SK-N-SH (cell line): ENCODE results near the gene NDUFA3. TPM values are rescaled to one million over a fixed set of nuclear protein-coding genes. Genes with fewer than 3 reads are reported as not detected.

ENCODE experiments used
- CTCF ChIA-PET: fragments of 300-600, 350-600 bp; formaldehyde crosslinking; extraction: SDS; loops from one replicate; lab custom pipeline; 2021; lab: Yijun Ruan, JAX
- POLR2A ChIA-PET: fragments of 350-600 bp; sonication (Branson Sonifier 250); formaldehyde crosslinking; extraction: SDS; loops from one replicate; lab custom pipeline; 2020; ENCODE audit warnings: antibody characterized with exemption, inconsistent platforms; lab: Yijun Ruan, JAX
- DNase-seq: peaks from one replicate; pipeline ENCODE4 v3.0.0; 2012
- H2AFZ ChIP-seq: fragments of 200-600 bp; sonication (generic); 2 replicates; pipeline ENCODE4 v1.8.1; 2016; ENCODE audit warnings: antibody characterized with exemption, mild to moderate bottlenecking, low read depth
- H3F3A ChIP-seq: fragments of 200-600 bp; sonication (generic); replicated peaks from 2 replicates; pipeline ENCODE3; 2016; ENCODE audit warnings: antibody characterized with exemption, mild to moderate bottlenecking; ENCODE audit not compliant: insufficient read depth
- H3K27ac ChIP-seq, 2 experiments: fragments of 200-500 bp in 1 of 2; fragments of 200-600 bp in 1 of 2; sonication (Bioruptor generic) in 1 of 2; sonication (generic), shearing (Covaris generic) in 1 of 2; 2 replicates each; pipeline versions ENCODE4 v1.5.1 to v1.6.1; 2014 to 2016; ENCODE audit warnings: low read depth in 2 of 2, inconsistent platforms in 1 of 2, low read length in 1 of 2, mild to moderate bottlenecking in 1 of 2, mixed read lengths in 1 of 2
- H3K27me3 ChIP-seq: fragments of 200-600 bp; sonication (generic), shearing (Covaris generic); 2 replicates; pipeline ENCODE4 v1.6.1; 2016; ENCODE audit warnings: mixed run types; ENCODE audit not compliant: insufficient read depth
- H3K36me3 ChIP-seq, 2 experiments: fragments of 200-500 bp in 1 of 2; fragments of 200-600 bp in 1 of 2; sonication (Bioruptor generic) in 1 of 2; sonication (generic) in 1 of 2; replicated peaks in 1 of 2; 2 replicates each; pipeline versions ENCODE3 to v1.5.1; 2014 to 2016; ENCODE audit warnings: low read length in 1 of 2, mild to moderate bottlenecking in 1 of 2; ENCODE audit not compliant: insufficient read depth in 2 of 2, control insufficient read depth in 1 of 2
- H3K4me1 ChIP-seq, 2 experiments: fragments of 200-500 bp in 1 of 2; fragments of 200-600 bp in 1 of 2; sonication (Bioruptor generic) in 1 of 2; sonication (generic), shearing (Covaris generic) in 1 of 2; 2 replicates each; pipeline versions ENCODE4 v1.5.1 to v1.6.1; 2014 to 2016; ENCODE audit warnings: low read depth in 1 of 2, low read length in 1 of 2, mixed run types in 1 of 2; ENCODE audit not compliant: insufficient read depth in 2 of 2, control insufficient read depth in 1 of 2
- H3K4me2 ChIP-seq: fragments of 200-600 bp; sonication (generic), shearing (Covaris generic); 2 replicates; pipeline ENCODE4 v1.6.1; 2017; ENCODE audit warnings: mixed run types
- H3K4me3 ChIP-seq, 2 experiments: fragments of 200-500 bp in 1 of 2; fragments of 200-600 bp in 1 of 2; sonication (Bioruptor generic) in 1 of 2; sonication (generic), shearing (Covaris generic) in 1 of 2; 2 replicates each; pipeline versions ENCODE4 v1.5.1 to v1.8.1; 2014 to 2016; ENCODE audit warnings: low read depth in 2 of 2, inconsistent platforms in 1 of 2, low read length in 1 of 2, mild to moderate bottlenecking in 1 of 2, mixed read lengths in 1 of 2, moderate library complexity in 1 of 2
- H3K79me2 ChIP-seq: fragments of 200-600 bp; sonication (generic); 2 replicates; pipeline ENCODE4 v1.8.1; 2017; ENCODE audit warnings: mild to moderate bottlenecking; ENCODE audit not compliant: insufficient read depth
- H3K9ac ChIP-seq: fragments of 200-600 bp; sonication (generic); 2 replicates; pipeline ENCODE4 v1.6.1; 2017; ENCODE audit warnings: mixed run types
- H3K9me2 ChIP-seq: fragments of 200-600 bp; sonication (generic); 2 replicates; pipeline ENCODE4 v1.6.1; 2017; ENCODE audit warnings: mixed run types
- H3K9me3 ChIP-seq: fragments of 200-600 bp; sonication (generic); 2 replicates; pipeline ENCODE4 v1.6.1; 2017; ENCODE audit warnings: mixed run types, mild to moderate bottlenecking, moderate library complexity
- H4K20me1 ChIP-seq: fragments of 200-600 bp; sonication (generic); 2 replicates; pipeline ENCODE4 v1.6.1; 2017; ENCODE audit warnings: mild to moderate bottlenecking, mixed run types; ENCODE audit not compliant: insufficient read depth
- CHD2 ChIP-seq: fragments of 150-350 bp; IDR thresholded peaks from 2 replicates; pipeline ENCODE4 v1.6.1; 2018; ENCODE audit warnings: low read length; ENCODE audit not compliant: partially characterized antibody
- EP300 ChIP-seq, 2 experiments: IDR thresholded peaks; 2 replicates each; pipeline versions ENCODE4 v1.4.0 to v1.6.1; 2012; ENCODE audit warnings: borderline replicate concordance in 1 of 2, low read depth in 1 of 2, low read length in 1 of 2
- FOSL2 ChIP-seq: IDR thresholded peaks from 2 replicates; pipeline ENCODE4 v1.4.0; 2012; ENCODE audit warnings: low read depth, mild to moderate bottlenecking, moderate library complexity, borderline replicate concordance
- GATA2 ChIP-seq: sonication (generic); formaldehyde crosslinking; IDR thresholded peaks from 2 replicates; pipeline ENCODE4 v1.5.0; 2020; ENCODE audit warnings: mild to moderate bottlenecking, missing genetic modification reagents
- IRF3 ChIP-seq: fragments of 150-350 bp; IDR thresholded peaks from 2 replicates; pipeline ENCODE4 v1.6.1; 2016; ENCODE audit warnings: mild to moderate bottlenecking, low read depth, low read length
- MEF2A ChIP-seq: IDR thresholded peaks from 2 replicates; pipeline ENCODE4 v1.4.0; 2012; ENCODE audit warnings: low read depth, borderline replicate concordance
- NFIC ChIP-seq: IDR thresholded peaks from 2 replicates; pipeline ENCODE4 v1.4.0; 2012; ENCODE audit warnings: borderline replicate concordance
- PBX3 ChIP-seq: IDR thresholded peaks from 2 replicates; pipeline ENCODE4; 2012
- RXRA ChIP-seq: IDR thresholded peaks from 2 replicates; pipeline ENCODE4 v1.4.0; 2012; ENCODE audit warnings: low read depth, mild to moderate bottlenecking, borderline replicate concordance
- TEAD4 ChIP-seq: IDR thresholded peaks from 2 replicates; pipeline ENCODE4 v1.4.0; 2012; ENCODE audit warnings: mild to moderate bottlenecking, borderline replicate concordance; ENCODE audit not compliant: insufficient read depth
- USF1 ChIP-seq: IDR thresholded peaks from 2 replicates; pipeline ENCODE4 v1.4.0; 2012; ENCODE audit warnings: low read depth, borderline replicate concordance
- USF2 ChIP-seq: fragments of 150-350 bp; IDR thresholded peaks from 2 replicates; pipeline ENCODE4 v1.6.1; 2017; ENCODE audit warnings: antibody characterized with exemption, low read length, low read depth, borderline replicate concordance
- WGBS: methylation state at CpG from one replicate; pipeline ENCODE4 v1.1.6; 2017; ENCODE audit warnings: low lambda C conversion rate; 5-methylcytosine and 5-hydroxymethylcytosine counted together
- polyA plus RNA-seq, 3 experiments: library from polyadenylated mRNA; depleted of rRNA; stranded (reverse); fragments of >200 nt; gene quantifications; 2 replicates each; pipeline ENCODE4 v1.2.3, GENCODE V29; 2012

Gene NDUFA3
- polyA plus RNA-seq, 1 of the 3 experiments (the other 2 are of a cell fraction): 87.0 TPM

GRCh38 chr19:54073829-54074228, 28.8 kb upstream of the NDUFA3 start:
- Histone ChIP-seq H3K4me1 (no peaks in the 10 kb centered on the region), H3K79me2 (no peaks in the 10 kb centered on the region), H3K9ac (no peak overlapping the region), H3F3A (no peaks in the 10 kb centered on the region), H3K27ac (no peak overlapping the region), H3K4me2 (no peak overlapping the region), H3K9me3 (no peaks in the 10 kb centered on the region), H3K4me3 (no peak overlapping the region), H4K20me1 (no peaks in the 10 kb centered on the region), H2AFZ (no peak overlapping the region), H3K9me2 (no peaks in the 10 kb centered on the region), H3K36me3 (no peaks in the 10 kb centered on the region), H3K27me3 (peaks cover 66% of the 10 kb centered on the region; the same call in 1 of the 2 replicates)
- no peak for DNase-seq
- ChIA-PET CTCF (no interaction called here), POLR2A (no interaction called here)
- TF ChIP-seq USF1: no peak
- no peak for TF ChIP-seq USF2
- no peak for TF ChIP-seq MEF2A
- no peak for TF ChIP-seq IRF3
- TF ChIP-seq EP300 (IDR thresholded peaks at IDR 0.05; ENCODE audit: borderline replicate concordance in 1 of 2, low read depth in 1 of 2, low read length in 1 of 2): no peak
- TF ChIP-seq TEAD4: no peak
- TF ChIP-seq NFIC: no peak
- no peak for TF ChIP-seq CHD2
- WGBS: 26% methylated on average over 9 of the region's 10 CpGs

GRCh38 chr19:54074851-54075250, 27.8 kb upstream of the NDUFA3 start:
- Histone ChIP-seq H3K79me2 (no peaks in the 10 kb centered on the region), H3K27ac (no peak overlapping the region), H3K4me1 (no peaks in the 10 kb centered on the region), H2AFZ (no peak overlapping the region), H3K9me3 (no peaks in the 10 kb centered on the region), H3K27me3 (peaks cover 66% of the 10 kb centered on the region; the same call in 1 of the 2 replicates), H3F3A (no peaks in the 10 kb centered on the region), H3K4me3 (no peak overlapping the region), H3K4me2 (no peak overlapping the region), H3K36me3 (no peaks in the 10 kb centered on the region), H4K20me1 (no peaks in the 10 kb centered on the region), H3K9ac (no peak overlapping the region), H3K9me2 (no peaks in the 10 kb centered on the region)
- CTCF ChIA-PET: interaction anchor here (0.6 kb wide), 1 partner anchor 116 kb away, joined by 3 read pairs; no protein-coding TSS in a partner anchor
- POLR2A ChIA-PET: no interaction called here
- DNase-seq: no peak
- WGBS: 17% methylated on average over 9 of the region's 9 CpGs
- TF ChIP-seq GATA2 (CRISPR knock-in tag) (no peak), PBX3 (no peak), RXRA (no peak), FOSL2 (no peak)
